HCT116 (cell line): ENCODE data around the gene MICAL3. TPM values are rescaled to one million over a fixed set of nuclear protein-coding genes. Genes with fewer than 3 reads are reported as not detected.

ENCODE experiments used
- ATAC-seq: fragments of 200-7000 bp; cut with Tn5 transposase; 2 replicates; pipeline ENCODE4 v1.9.1; 2020; ENCODE audit warnings: mild to moderate bottlenecking, moderate library complexity
- BruUV-seq: library from RNA; stranded (reverse); fragments of 400-500 nt; replicated peaks from 2 replicates; lab custom pipeline; 2021; lab: Mats Ljungman, UMichigan
- CTCF ChIA-PET: fragments of 300-600 bp; sonication (Branson Sonifier 250); formaldehyde crosslinking; loops from one replicate; lab custom pipeline; 2021; ENCODE audit warnings: antibody characterized with exemption; lab: Charles Lee
- POLR2A ChIA-PET: fragments of 300-600, 350-600 bp; sonication (Branson Sonifier 250); formaldehyde crosslinking; loops from one replicate; lab custom pipeline; 2021; ENCODE audit warnings: antibody characterized with exemption; lab: Charles Lee
- RAD21 ChIA-PET, 2 experiments: fragments of 300-600 bp; sonication (Branson Sonifier 250); formaldehyde crosslinking; loops; one replicate each; lab custom pipeline; 2023; ENCODE audit warnings: low total read pairs in 2 of 2; ENCODE audit not compliant: uncharacterized antibody in 2 of 2, unreplicated experiment in 2 of 2, low non-redundant PET in 1 of 2; lab: Charles Lee
- DNase-seq: peaks from one replicate; pipeline ENCODE4 v3.0.0-alpha.2; 2010; ENCODE audit warnings: low read depth, low spot score
- H2AFZ ChIP-seq: fragments of 200-600 bp; shearing (Covaris generic), sonication (generic); 2 replicates; pipeline ENCODE4 v1.6.1; 2017; ENCODE audit warnings: low read depth, mixed run types, mixed read lengths, antibody characterized with exemption, low read length; ENCODE audit not compliant: poor library complexity, severe bottlenecking
- H3K27ac ChIP-seq: 2 replicates; pipeline ENCODE4 v1.5.1; 2012; ENCODE audit warnings: low read depth, low read length
- H3K27me3 ChIP-seq: fragments of 200-600 bp; sonication (generic); 2 replicates; pipeline ENCODE4 v1.6.1; 2016; ENCODE audit warnings: mixed run types, low read length, mixed read lengths; ENCODE audit not compliant: insufficient read depth
- H3K36me3 ChIP-seq, 2 experiments: fragments of 200-500 bp in 1 of 2; fragments of 200-600 bp in 1 of 2; sonication (Bioruptor generic) in 1 of 2; sonication (generic) in 1 of 2; 2 replicates each; pipeline versions ENCODE4 v1.5.1 to v1.6.1; 2014 to 2016; ENCODE audit warnings: low read length in 2 of 2, inconsistent platforms in 1 of 2, mixed read lengths in 1 of 2, mixed run types in 1 of 2; ENCODE audit not compliant: insufficient read depth in 2 of 2, control insufficient read depth in 1 of 2
- H3K4me1 ChIP-seq, 2 experiments: fragments of 200-600 bp in 1 of 2; sonication (generic) in 1 of 2; 2 replicates each; pipeline versions ENCODE4 v1.5.1 to v1.6.1; 2012 to 2017; ENCODE audit warnings: low read length in 2 of 2, inconsistent platforms in 1 of 2, mild to moderate bottlenecking in 1 of 2, mixed read lengths in 1 of 2, mixed run types in 1 of 2, moderate library complexity in 1 of 2; ENCODE audit not compliant: insufficient read depth in 2 of 2, control insufficient read depth in 1 of 2
- H3K4me2 ChIP-seq: fragments of 200-600 bp; sonication (generic); 2 replicates; pipeline ENCODE4 v1.6.1; 2017; ENCODE audit warnings: mixed run types, low read length, mixed read lengths
- H3K4me3 ChIP-seq, 2 experiments: fragments of 200-600 bp in 1 of 2; sonication (generic) in 1 of 2; replicated peaks in 1 of 2; 2 replicates each; pipeline ENCODE4 v1.5.1; 2011 to 2016; ENCODE audit warnings: low read length in 2 of 2, control low read depth in 1 of 2, low read depth in 1 of 2, mild to moderate bottlenecking in 1 of 2, mixed read lengths in 1 of 2, mixed run types in 1 of 2
- H3K79me2 ChIP-seq: fragments of 200-600 bp; sonication (generic); 2 replicates; pipeline ENCODE4 v1.6.1; 2017; ENCODE audit warnings: mild to moderate bottlenecking, mixed run types, low read length, moderate library complexity, mixed read lengths; ENCODE audit not compliant: insufficient read depth
- H3K9ac ChIP-seq: fragments of 200-600 bp; sonication (generic); 2 replicates; pipeline ENCODE4 v1.6.1; 2016; ENCODE audit warnings: low read length, mixed read lengths
- H3K9me2 ChIP-seq: fragments of 200-600 bp; sonication (generic), shearing (Covaris generic); 2 replicates; pipeline ENCODE4 v1.6.1; 2017; ENCODE audit warnings: mixed run types, mild to moderate bottlenecking, moderate library complexity; ENCODE audit not compliant: insufficient read depth
- H3K9me3 ChIP-seq, 2 experiments: fragments of 200-500 bp in 1 of 2; fragments of 200-600 bp in 1 of 2; sonication (Bioruptor generic) in 1 of 2; sonication (generic) in 1 of 2; 2 replicates each; pipeline ENCODE4 v1.6.1; 2014 to 2017; ENCODE audit warnings: low read length in 2 of 2, mixed read lengths in 2 of 2, inconsistent platforms in 1 of 2, low read depth in 1 of 2, mild to moderate bottlenecking in 1 of 2, mixed run types in 1 of 2, moderate library complexity in 1 of 2; ENCODE audit not compliant: control insufficient read depth in 1 of 2, insufficient read depth in 1 of 2
- H4K20me1 ChIP-seq: fragments of 200-600 bp; sonication (generic), shearing (Covaris generic); 2 replicates; pipeline ENCODE4 v1.6.1; 2017; ENCODE audit warnings: mixed run types, mild to moderate bottlenecking, moderate library complexity; ENCODE audit not compliant: insufficient read depth
- CBX3 ChIP-seq: IDR thresholded peaks from 2 replicates; pipeline ENCODE4 v1.6.1; 2012; ENCODE audit warnings: low read depth
- CEBPB ChIP-seq: IDR thresholded peaks from 2 replicates; pipeline ENCODE4 v1.6.1; 2012; ENCODE audit warnings: low read depth
- CTCF ChIP-seq, 3 experiments: fragments of 200-600 bp in 1 of 3; sonication (generic) in 1 of 3; IDR thresholded peaks in 2 of 3; conservative IDR thresholded peaks in 1 of 3; 2 replicates each; pipeline ENCODE4 v1.5.1; 2012 to 2017; ENCODE audit warnings: low read depth in 2 of 3, low read length in 2 of 3, antibody characterized with exemption in 1 of 3, borderline replicate concordance in 1 of 3, control low read depth in 1 of 3, mild to moderate bottlenecking in 1 of 3, mixed read lengths in 1 of 3, mixed run types in 1 of 3, moderate library complexity in 1 of 3; ENCODE audit not compliant: insufficient read depth in 1 of 3
- EGR1 ChIP-seq: IDR thresholded peaks from 2 replicates; pipeline ENCODE4 v1.6.1; 2012; ENCODE audit warnings: low read depth
- ELF1 ChIP-seq: IDR thresholded peaks from 2 replicates; pipeline ENCODE4 v1.6.1; 2012; ENCODE audit warnings: low read depth, borderline replicate concordance
- EZH2 ChIP-seq: fragments of 200-600 bp; sonication (generic); IDR thresholded peaks from 2 replicates; pipeline ENCODE4 v1.6.1; 2017; ENCODE audit warnings: antibody characterized with exemption, mixed run types
- FOSL1 ChIP-seq: IDR thresholded peaks from 2 replicates; pipeline ENCODE4 v1.6.1; 2012; ENCODE audit warnings: low read depth
- JUND ChIP-seq: IDR thresholded peaks from 2 replicates; pipeline ENCODE4 v1.6.1; 2012
- MAX ChIP-seq: IDR thresholded peaks from 2 replicates; pipeline ENCODE4 v1.6.1; 2012
- POLR2A ChIP-seq: IDR thresholded peaks from 2 replicates; pipeline ENCODE4 v1.7.0; 2011; ENCODE audit warnings: borderline replicate concordance; ENCODE audit not compliant: insufficient read depth, insufficient read length; ENCODE audit errors: extremely low read depth
- POLR2AphosphoS5 ChIP-seq: IDR thresholded peaks from 2 replicates; pipeline ENCODE4 v1.6.1; 2011; ENCODE audit warnings: mild to moderate bottlenecking, low read depth, low read length, moderate library complexity
- RAD21 ChIP-seq: IDR thresholded peaks from 2 replicates; pipeline ENCODE4 v1.6.1; 2012; ENCODE audit warnings: low read depth, mild to moderate bottlenecking
- SP1 ChIP-seq: IDR thresholded peaks from 2 replicates; pipeline ENCODE4 v1.6.1; 2012; ENCODE audit warnings: low read depth
- YY1 ChIP-seq: IDR thresholded peaks from 2 replicates; pipeline ENCODE4 v1.6.1; 2011; ENCODE audit warnings: low read length, low read depth, moderate library complexity, mild to moderate bottlenecking; ENCODE audit not compliant: insufficient replicate concordance; ENCODE audit errors: extremely low read depth
- ZBTB33 ChIP-seq: IDR thresholded peaks from 2 replicates; pipeline ENCODE4 v1.6.1; 2011; ENCODE audit warnings: mild to moderate bottlenecking, low read length, moderate library complexity; ENCODE audit not compliant: insufficient replicate concordance; ENCODE audit errors: extremely low read depth
- ZNF274 ChIP-seq: fragments of 200-500 bp; sonication (Bioruptor generic); IDR thresholded peaks from 2 replicates; pipeline ENCODE4 v1.6.1; 2014; ENCODE audit warnings: mild to moderate bottlenecking, low read depth, low read length, inconsistent platforms
- intact Hi-C: fragments of 100-400 bp; cut with micrococcal nuclease; formaldehyde crosslinking; loops from 2 replicates; pipeline ENCODE4 v1.10.0; 2022
- total RNA-seq: library from RNA; stranded (reverse); gene quantifications from one replicate; pipeline ENCODE4 v1.2.1, GENCODE V29; 2021; ENCODE audit not compliant: unreplicated experiment
- TF ChIP-seq, protein P1 (sequence below): IDR thresholded peaks from 2 replicates; pipeline ENCODE4 v1.6.1; 2012

The MICAL3 gene
- total RNA-seq, 1 experiment from 2014 or later: 30.8 TPM

DNA sequence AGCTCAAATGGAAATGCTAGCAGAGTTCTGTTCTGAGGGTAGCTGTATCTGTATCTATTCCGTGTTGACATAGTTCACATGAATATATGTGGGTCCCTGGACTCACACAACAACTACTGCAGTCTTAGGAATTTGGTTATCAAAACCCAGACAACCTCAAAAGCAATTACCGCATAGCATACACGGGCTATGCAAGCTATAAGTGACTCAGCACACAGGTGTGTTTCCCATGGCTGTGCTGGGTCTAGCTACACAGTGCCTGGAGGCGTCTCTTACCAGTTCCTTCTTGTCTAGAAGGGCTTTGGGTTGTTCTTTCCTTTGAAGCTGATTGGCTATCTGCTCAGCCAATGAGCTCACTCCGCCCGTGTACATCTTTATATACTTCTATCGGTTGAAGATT lies 151.9 kb downstream of the MICAL3 start:
- Histone ChIP-seq H3K4me1 (no peaks in the 10 kb centered on the region), H3K36me3 (peaks cover 11 to 13% of the 10 kb centered on the region in 2 experiments; a peak in 3 of 4 replicates), H3K4me2 (no peak overlapping the region), H2AFZ (no peak overlapping the region), H3K27me3 (no peaks in the 10 kb centered on the region), H3K79me2 (no peaks in the 10 kb centered on the region), H3K4me3 (no peak overlapping the region), H4K20me1 (no peaks in the 10 kb centered on the region), H3K9ac (no peak overlapping the region), H3K27ac (no peak overlapping the region), H3K9me2 (no peaks in the 10 kb centered on the region), H3K9me3 (no peaks in the 10 kb centered on the region)
- no TSS peak for BruUV-seq
- DNase-seq: no peak
- no peak for TF ChIP-seq EGR1
- no peak for TF ChIP-seq ELF1
- TF ChIP-seq RAD21: no peak
- no peak for TF ChIP-seq POLR2A
- no peak for TF ChIP-seq JUND
- TF ChIP-seq ZBTB33: no peak
- ChIA-PET CTCF (no interaction called here), RAD21 (no interaction called here), POLR2A (no interaction called here)
- ATAC-seq: no peak
- intact Hi-C loops: no loop called here

DNA sequence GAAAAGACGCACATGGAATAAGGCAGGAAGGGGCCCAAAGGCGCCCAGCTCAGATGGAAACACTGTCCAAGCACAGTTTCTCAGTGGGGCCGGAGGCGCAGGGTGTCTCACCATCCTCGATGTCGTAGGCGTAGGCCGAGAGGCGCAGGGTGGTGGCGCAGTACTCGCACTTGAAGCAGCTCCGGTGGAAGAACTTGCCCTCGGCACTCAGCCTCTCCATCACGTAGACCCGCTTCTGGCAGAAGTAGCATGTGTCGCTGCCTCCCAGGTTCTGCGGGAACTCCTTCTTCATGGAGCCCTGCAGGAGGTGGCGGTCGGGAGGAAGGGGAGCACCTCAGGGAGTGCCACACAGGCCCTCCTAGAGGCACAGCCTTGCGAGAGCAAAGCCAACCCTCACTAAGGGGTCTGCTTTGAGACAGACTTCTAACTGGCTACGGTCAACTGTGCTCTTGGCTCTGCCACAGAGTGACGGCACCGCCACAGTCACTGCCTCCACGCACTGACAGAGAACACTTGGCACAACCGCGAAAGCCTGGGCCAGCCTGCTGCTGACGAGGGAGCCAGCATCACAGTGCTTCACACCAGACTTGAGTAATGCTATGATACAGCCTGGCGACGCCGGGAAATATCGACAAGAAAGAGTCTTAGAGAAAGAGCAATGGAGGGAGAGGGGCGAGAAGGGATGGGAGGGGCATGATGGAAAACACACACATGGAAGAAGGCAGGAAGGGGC lies 152.5 kb downstream of the MICAL3 start:
- no peaks in the 10 kb centered on the region for H3K79me2 ChIP-seq
- DNase-seq: no peak
- H3K9me3 ChIP-seq: no peaks in the 10 kb centered on the region
- no peak for ATAC-seq
- intact Hi-C loops: no loop called here
- no peak overlapping the region for H3K9ac ChIP-seq
- no peaks in the 10 kb centered on the region for H3K4me1 ChIP-seq
- no TSS peak for BruUV-seq
- H3K27me3 ChIP-seq: no peaks in the 10 kb centered on the region
- H3K27ac ChIP-seq: no peak overlapping the region
- H4K20me1 ChIP-seq: no peaks in the 10 kb centered on the region
- H3K9me2 ChIP-seq: no peaks in the 10 kb centered on the region
- H3K4me3 ChIP-seq: no peak overlapping the region
- no peak overlapping the region for H2AFZ ChIP-seq
- CTCF ChIA-PET: no interaction called here
- RAD21 ChIA-PET: no interaction called here
- POLR2A ChIA-PET: no interaction called here
- H3K36me3 ChIP-seq: peaks cover 11 to 13% of the 10 kb centered on the region in 2 experiments; a peak in 3 of 4 replicates
- H3K4me2 ChIP-seq: no peak overlapping the region
- TF ChIP-seq, protein P1, sequence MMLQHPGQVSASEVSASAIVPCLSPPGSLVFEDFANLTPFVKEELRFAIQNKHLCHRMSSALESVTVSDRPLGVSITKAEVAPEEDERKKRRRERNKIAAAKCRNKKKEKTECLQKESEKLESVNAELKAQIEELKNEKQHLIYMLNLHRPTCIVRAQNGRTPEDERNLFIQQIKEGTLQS: no peak
- TF ChIP-seq SP1 (no peak), MAX (no peak), ZNF274 (no peak), JUND (no peak), FOSL1 (no peak), POLR2AphosphoS5 (no peak), CEBPB (no peak), POLR2A (no peak), CBX3 (no peak), CTCF (IDR thresholded peaks at IDR 0.05 in 2 of 3, conservative IDR thresholded peaks at IDR 0.05 in 1 of 3; ENCODE audit: borderline replicate concordance in 1 of 3, insufficient read depth in 1 of 3, low read depth in 2 of 3, low read length in 2 of 3) (no peak), EZH2 (no peak), YY1 (no peak)
